Stimulated activated CD8-positive, alpha-beta memory T cell treated with anti-CD3 and anti-CD28 coated beads, Interleukin-15, amount 100 ng/mL, for 48 hours (primary cell): ENCODE data around the gene MICU1.
A peak's percentile ranks its signal among the peaks of the same experiment; 100 is the strongest.
"Not testable (repeated sequence)": the region's sequence is repeated elsewhere in the genome, so short reads cannot be mapped to it uniquely, and the experiment has no call there.

Source experiments
- DNase-seq, 2 donors: peaks; one replicate each; pipeline ENCODE4 v3.0.0-alpha.2; 2020; ENCODE audit warnings: low read depth in 2 of 2

Gene MICU1

GRCh38 chr10:72389716-72390115 lies 236.2 kb downstream of the MICU1 start:
- DNase-seq: no peak

- DNase-seq: no peak
These were observed 236.9 kb downstream of the MICU1 start for GRCh38 chr10:72389014-72389413.

- no peak for DNase-seq
These were observed 237.8 kb downstream of the MICU1 start for GRCh38 chr10:72388062-72388461.

DNA sequence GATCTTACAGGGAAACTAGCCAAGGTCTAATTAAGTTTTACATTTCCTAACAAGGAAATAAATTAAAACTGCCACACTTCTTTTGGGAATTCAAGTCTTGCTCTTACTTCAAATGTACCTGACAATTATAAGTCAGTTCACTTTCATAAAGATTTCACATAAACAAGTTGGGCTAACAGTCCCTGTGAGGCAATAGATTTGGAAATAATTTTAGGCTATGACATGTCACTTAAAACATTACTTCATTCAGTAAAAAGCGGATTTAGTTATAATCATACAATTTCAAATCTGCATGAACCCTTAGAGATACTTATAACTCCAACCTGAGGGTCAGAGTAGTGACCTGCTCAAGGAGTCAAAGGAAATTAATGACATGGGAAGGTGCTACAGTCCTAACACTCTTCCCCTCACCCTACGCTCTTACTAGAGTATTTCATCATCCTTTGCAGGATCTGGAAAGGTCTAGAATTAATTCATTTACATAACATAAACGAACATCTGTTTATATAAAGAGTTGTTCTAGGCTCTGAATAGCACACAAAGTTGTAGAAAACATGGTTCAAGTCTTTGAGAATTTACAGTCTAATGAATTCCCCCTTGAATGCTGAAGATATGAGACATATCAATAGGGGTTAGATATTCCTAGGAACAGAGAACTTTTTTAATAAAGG lies 238.8 kb downstream of the MICU1 start:
- no peak for DNase-seq

DNA sequence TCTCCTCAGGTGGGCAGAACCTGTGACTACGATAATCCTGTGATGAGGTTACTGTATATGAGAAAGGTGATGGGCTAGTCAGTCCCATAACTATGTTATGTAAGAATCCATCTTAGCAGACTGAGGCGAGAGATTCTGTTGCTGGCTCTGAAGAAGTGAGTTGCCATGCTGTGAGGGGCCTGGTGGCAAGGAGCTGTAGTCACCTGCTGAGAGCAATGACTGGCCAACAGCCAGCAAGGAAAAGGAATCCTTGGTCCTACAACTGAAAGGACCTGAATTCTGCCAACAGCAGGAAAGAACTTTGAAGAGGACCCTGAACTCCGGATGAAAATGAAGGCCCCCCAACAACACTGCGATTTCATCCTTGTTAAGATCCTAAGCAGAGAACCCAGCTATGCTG lies 240.2 kb downstream of the MICU1 start:
- DNase-seq: no peak

- DNase-seq: not testable (repeated sequence)
These were observed 240.9 kb downstream of the MICU1 start for GRCh38 chr10:72384982-72385381.

DNA sequence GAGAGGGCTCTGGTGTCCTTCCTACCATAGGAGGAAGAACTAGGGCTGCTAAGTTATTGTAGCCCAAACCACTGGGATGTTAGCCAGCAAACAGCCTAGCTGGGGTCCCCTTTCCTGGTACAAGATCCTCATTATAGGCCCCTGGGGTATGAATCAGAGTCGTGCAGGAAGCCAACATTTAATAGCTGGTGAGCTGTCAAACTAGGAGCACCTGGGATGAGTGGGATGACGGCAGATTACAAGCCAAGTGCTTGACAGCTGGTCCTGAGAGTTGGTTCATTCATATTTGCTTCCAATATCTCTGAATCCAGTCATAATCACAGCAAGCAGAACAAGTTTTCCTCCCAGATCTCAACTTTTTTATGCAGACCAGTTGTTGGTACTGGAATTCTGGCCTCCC lies 246.1 kb downstream of the MICU1 start:
- no peak for DNase-seq

DNA sequence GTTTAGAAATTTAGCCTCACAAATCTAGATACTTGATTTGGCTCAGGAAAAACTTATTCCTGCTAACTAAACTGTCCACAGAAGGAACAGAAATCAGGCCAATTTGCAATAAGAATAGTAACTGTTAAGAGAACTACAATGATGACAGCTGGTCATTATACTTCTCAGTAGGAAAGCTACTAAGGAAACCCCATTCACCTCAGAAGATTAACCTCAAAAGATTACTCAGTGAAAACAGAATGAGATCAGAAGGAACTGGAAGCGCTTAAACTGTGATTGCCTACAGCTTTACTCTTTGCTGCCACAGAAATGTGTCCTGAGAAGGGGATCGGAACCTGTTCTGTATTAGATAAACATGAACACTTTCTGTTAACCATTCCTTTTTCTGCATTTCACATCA lies 246.8 kb downstream of the MICU1 start:
- no peak for DNase-seq

- no peak for DNase-seq
These were observed 250.3 kb downstream of the MICU1 start for GRCh38 chr10:72375585-72375984.

DNA sequence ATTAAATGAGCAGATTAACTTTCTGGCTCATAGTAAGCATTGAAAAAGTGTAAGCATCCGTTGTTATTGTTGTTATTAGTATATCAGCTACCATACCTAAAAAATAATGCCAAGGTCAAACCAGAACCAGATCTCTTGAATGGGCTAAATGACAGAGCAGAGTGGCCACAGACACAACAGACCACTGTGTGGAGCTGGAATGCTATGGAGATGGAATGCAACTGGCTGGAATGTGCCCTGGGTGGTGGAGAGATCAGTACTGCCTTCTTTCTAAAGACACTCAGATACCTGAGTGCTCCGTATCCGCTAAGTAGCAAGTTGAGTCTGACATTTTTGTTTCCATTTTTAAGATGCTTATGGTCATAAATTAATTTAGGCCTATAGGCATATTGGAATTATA lies 250.7 kb downstream of the MICU1 start:
- no peak for DNase-seq

DNA sequence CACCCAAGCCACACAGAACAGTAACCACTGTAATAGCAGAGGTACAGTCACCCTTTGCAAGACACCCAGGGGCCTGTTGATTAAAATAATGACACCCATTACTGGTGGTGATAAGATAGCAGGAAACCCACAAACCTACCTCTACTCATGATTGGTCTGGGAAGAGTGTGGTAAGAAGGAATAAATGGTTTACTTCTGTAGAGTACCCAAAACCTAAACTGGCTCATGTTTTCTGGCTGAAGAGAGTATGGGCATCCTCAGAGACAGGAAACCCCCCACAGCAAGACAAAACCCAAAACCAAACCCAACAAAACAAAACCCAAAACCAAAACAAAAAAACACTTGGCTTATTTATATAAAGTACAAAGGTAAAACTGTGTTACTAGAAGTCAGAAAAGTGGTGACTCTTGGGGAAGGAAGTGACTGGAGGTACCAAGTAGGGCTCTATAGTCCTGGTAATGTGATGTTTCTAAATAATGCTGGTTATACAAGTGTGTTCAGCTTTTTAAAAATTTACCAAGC lies 255.6 kb downstream of the MICU1 start:
- peak in 1 of 2 donors; percentile 2 for DNase-seq

- DNase-seq: no peak
These were observed 258.4 kb downstream of the MICU1 start for GRCh38 chr10:72367301-72367960.

DNA sequence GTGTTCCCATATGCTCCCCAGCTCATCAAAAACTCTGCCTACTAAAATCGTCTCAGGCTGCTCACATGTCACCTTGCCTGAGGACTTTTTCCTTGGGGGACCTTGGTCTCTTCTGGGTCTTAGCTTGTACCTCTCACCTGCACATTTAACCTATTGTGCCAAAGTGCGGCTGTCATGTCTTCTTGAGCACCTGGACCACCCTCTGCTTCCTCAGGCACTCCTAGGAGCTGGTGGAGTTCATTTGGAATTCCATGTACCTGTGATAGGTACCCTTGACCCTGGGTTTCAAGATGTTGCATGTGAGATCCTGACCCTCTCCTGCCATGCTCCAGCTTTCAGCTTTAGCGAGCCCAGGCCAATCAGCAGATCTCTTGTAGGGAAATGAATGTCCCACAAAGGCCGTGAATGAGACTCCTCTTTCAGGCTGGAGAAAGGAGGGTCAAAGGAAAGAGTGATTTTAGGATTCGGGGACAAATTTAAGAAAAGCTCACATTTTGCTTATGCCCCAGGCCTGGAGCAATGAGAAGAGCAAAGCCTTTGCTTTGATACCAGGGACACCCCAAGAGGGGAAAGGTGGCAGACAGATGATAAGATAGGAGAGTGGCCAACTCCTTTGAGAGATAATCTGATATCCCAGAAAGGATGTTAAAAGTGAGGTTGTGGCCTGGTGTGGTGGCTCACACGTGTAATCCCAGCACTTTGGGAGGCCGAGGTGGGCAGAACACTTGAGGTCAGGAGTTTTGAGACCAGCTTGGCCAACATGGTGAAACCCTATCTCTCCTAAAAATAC lies 260.6 kb downstream of the MICU1 start:
- DNase-seq: no peak

GRCh38 chr10:72364239-72364777 lies 261.6 kb downstream of the MICU1 start:
- DNase-seq: peak; percentile 65 to 68

GRCh38 chr10:72356987-72357386 lies 268.9 kb downstream of the MICU1 start:
- DNase-seq: no peak

- DNase-seq: no peak
These were observed 269.8 kb downstream of the MICU1 start for GRCh38 chr10:72356115-72356514.

GRCh38 chr10:72355214-72355555 lies 270.7 kb downstream of the MICU1 start:
- no peak for DNase-seq

- DNase-seq: peak; percentile 82 to 83
These were observed 271.3 kb downstream of the MICU1 start, which contains the start of gene DNAJB12 for GRCh38 chr10:72354356-72355213. Gene DNAJB12 (minus strand): TSS chr10:72354919. CDS start chr10:72354897, 22 bp downstream.

GRCh38 chr10:72353965-72354355 lies 271.9 kb downstream of the MICU1 start:
- no peak for DNase-seq

DNA sequence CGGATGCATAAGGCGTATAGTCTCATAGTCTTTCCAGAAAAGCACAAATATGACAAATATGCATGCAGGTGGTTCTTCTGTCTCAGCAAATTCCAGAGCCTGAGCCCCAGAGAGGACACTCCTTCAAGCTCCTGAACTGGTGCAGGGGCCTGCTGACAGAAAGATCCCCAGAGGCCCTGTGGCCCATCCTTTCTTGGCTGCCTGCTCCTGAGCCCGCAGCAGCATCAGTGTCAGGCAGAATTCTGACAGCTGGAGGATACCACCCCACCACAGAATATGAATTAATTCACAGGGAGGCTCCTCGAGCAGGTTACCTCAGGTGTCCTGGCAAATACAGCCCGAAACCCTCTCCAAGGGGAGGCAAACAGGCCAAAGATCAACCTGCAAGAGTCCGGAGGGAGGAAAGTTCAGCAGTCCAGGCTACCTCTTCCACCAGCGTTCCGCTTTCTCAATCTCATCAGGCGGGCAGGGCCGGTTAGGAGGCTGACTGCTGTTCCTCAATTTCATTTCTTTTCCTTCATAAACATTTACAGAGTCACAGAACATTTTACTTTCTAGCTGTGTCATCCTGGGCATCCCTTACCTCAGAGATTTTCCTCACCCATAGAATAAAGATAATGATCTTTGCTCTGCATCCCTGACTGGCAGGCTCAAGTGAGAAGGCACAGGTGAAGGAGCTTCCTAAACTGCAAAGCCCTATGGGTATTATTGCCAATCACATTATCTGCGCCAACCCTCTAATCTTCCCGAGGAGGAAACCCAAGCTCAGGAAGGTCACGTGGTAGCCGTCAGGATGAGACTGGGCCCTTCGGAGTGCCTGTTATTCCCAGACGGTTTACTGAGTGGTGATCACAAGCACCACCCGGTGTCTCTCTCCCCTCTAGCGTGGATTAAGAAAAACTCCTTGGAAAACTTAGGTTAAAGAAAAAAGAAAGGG lies 272.6 kb downstream of the MICU1 start:
- no peak for DNase-seq
